Tongue (tissue), 2 donors: ENCODE data around the gene LRRD1. TPM values are rescaled to one million over a fixed set of nuclear protein-coding genes. Genes with fewer than 3 reads are reported as not detected.
A peak's percentile ranks its signal among the peaks of the same experiment; 100 is the strongest.
"Not testable (repeated sequence)": the region's sequence is repeated elsewhere in the genome, so short reads cannot be mapped to it uniquely, and the experiment has no call there.

Experiments used
- DNase-seq: peaks from one replicate; pipeline ENCODE4 v3.0.0-alpha.2; 2015
- total RNA-seq: library from RNA; depleted of rRNA; stranded (reverse); fragments of >200 nt; gene quantifications from one replicate; pipeline ENCODE4 v1.2.3, GENCODE V29; 2014

LRRD1 gene
- total RNA-seq = 0.21 TPM

- DNase-seq = peak; percentile 91
Observed at GRCh38 chr7:92178928-92179924, at the start of gene LRRD1. Gene LRRD1, minus strand, starts transcription at chr7:92179142. Its CDS starts 13,940 bp downstream, at chr7:92165202.

DNA sequence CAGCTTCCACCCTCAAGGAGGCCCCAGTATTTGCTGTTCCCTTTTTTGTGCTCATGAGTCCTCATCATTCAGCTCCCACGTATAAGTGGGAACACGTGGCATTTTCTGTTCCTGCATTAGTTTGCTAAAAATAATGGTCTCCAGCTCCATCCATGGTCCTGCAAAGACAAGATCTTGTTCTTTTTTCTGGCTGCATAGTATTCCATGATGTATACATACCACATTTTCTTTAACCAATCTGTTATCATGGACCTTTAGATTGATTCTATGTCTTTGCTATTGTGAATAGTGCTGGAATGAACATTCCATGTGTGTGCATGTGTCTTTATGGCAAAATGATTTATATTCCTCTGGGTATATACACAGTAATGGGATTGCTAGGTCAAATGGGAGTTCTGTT, 49.8 kb upstream of the LRRD1 start:
- no peak for DNase-seq

GRCh38 chr7:92228100-92228499, 49.2 kb upstream of the LRRD1 start:
- no peak for DNase-seq

DNA sequence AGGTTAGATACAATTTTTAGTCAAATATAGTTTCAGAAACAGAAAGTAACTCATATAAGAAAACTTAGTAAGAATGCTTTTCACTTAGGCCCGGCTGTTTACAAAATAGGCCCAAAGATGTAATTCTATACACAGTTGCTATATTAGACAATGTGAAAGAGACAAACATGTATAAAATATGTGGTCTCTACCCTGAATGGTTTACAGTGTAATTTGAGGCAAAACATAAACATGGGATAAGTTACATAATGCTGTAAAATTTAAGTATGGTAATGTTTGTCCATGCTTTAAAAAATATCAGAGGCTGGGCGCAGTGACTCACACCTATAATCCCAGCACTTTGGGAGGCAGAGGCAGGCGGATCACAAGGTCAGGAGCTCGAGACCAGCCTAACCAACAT, 48.0 kb upstream of the LRRD1 start:
- DNase-seq = no peak

DNA sequence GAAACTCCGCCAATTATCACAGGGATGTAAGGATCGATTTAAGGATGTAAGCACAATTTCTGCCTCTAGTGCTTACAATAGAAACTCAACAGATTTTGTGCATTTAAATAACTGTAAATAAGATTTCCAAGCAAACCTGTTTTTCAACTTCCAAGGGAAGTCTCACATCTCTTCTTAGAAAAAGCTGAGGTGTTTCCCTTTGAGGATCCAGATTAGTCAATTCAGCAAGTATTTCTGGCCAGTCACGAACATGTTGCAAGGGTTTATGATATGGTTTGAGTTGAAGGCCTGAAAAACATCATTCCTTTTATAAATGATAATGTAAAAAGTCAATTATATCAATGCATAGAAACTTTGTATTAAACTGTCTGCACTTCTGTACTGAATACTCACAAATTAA, 42.8 kb upstream of the LRRD1 start:
- DNase-seq = peak; percentile 16

GRCh38 chr7:92206672-92207071, 27.7 kb upstream of the LRRD1 start:
- no peak for DNase-seq

- no peak for DNase-seq
Observed at GRCh38 chr7:92205987-92206386, 27.0 kb upstream of the LRRD1 start.

DNA sequence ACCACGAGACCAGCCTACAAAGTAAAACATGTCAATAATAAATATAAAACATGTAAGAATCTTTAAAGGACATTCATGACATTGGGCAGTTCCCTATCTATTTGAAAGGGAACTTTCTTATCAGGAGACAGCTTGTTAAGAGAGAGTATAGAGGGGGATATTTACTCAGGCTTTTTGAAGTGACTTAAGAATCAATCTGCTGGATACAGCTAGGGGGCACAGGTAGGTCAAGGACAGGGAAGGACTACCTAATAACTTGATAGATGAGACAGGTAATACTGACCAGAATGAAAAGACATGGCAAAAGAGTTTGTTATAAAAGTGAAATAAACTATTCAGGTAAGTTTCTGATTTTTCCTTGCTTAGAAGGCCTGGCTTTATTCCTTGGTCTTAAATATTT, 21.8 kb upstream of the LRRD1 start:
- no peak for DNase-seq

DNA sequence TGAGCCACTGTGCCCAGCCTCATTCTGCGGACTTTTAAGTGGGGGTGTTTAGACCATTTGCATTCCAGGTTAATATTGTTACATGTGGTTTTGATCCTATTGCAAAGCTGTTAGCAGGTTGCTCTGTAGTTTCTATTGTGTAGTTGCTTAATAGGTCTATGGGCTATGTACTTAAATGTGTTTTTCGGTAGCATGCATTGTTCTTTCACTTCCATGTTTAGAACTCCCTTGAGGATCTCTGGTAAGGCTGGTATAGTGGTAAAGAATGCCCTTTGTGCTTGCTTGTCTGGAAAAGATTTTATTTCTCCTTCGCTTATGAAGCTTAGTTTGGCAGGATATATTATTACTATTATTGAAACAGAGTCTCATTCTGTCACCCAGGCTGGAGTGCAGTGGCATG, 13.4 kb upstream of the LRRD1 start:
- DNase-seq = no peak

GRCh38 chr7:92189246-92189645, 10.3 kb upstream of the LRRD1 start:
- not testable (repeated sequence) for DNase-seq

DNA sequence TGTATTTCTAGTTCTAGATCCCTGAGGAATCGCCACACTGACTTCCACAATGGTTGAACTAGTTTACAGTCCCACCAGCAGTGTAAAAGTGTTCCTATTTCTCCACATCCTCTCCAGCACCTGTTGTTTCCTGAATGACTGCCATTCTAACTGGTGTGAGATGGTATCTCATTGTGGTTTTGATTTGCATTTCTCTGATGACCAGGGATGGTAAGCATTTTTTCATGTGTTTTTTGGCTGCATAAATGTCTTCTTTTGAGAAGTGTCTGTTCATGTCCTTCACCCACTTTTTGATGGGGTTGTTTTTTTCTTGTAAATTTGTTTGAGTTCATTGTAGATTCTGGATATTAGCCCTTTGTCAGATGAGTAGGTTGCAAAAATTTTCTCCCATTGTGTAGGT, 5.4 kb upstream of the LRRD1 start:
- not testable (repeated sequence) for DNase-seq

- no peak for DNase-seq
Observed at GRCh38 chr7:92177362-92177761, 1.6 kb downstream of the LRRD1 start.

- DNase-seq = not testable (repeated sequence)
Observed at GRCh38 chr7:92169529-92169928, 9.4 kb downstream of the LRRD1 start.

GRCh38 chr7:92161271-92161670, 17.7 kb downstream of the LRRD1 start:
- DNase-seq = no peak

GRCh38 chr7:92158660-92159575, 20.0 kb downstream of the LRRD1 start:
- DNase-seq = no peak

DNA sequence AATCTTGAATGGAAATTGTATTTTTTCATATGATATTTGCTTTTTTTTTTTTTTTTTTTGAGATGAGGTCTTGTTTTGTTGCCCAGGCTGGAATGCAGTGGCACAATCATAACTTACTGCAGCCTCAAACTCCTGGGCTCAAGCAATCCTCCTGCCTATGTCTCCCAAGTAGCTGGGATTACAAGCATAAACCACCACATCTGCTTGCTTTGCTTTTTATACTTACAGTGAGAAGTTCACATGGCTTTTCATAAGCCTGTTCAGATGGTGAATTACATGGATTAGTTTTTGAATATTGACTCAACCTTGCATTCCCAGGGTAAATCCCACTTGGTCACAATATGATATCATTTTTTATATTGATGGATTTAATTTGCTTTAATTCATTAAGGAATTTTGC, 22.0 kb downstream of the LRRD1 start:
- DNase-seq = peak; percentile 26

DNA sequence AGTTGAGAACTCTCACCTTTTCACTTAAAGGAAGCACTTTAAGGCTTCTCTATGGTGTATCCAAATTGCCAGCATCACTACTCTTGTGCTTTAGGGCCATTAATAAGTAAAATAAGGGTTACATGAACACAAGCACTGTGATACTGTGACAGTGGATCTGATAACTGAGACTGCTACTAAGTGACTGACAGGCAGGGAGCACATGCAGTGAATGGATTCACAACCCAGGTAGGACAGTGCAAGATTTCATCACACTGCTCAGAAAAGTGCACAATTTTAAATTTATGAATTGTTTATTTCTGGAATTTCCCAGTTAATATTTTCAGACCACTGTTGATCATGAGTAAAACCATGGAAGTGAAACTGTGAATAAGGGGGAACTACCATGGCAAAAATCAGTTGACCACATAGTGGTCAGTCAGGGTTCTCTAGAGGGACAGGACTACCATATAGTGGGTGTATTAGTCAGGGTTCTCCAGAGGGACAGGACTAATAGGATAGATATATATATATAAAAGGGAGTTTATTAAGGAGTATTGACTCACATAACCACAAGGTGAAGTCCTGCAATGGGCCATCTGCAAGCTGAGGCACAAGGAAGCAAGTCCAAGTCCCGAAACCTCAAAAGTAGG, 23.7 kb downstream of the LRRD1 start:
- no peak for DNase-seq

DNA sequence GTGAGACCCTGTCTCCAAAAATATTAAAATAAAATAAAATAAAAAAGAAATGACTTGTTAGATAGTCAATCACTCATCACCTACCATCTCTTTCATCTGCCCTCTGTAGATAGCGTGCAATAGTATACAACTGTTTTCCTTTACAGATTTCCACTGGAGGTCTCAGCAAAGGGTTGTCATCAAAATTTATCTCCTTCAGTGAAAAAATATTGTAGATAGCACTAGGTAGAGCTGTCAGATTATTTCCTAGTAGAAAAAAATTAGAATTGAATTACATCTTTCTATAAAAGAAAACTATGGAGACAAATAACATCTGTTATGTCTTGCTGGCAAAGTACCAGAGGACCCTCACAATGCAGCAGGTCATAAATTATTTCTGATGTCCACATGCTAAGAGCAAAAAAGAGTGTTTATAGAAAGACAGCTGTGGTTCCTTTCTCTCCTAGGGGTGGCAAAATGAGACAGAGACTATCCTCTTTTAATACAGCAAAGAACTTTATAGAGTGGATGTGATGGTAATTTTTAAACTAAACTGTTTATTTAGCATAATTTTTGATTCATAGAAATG, 28.4 kb downstream of the LRRD1 start:
- peak; percentile 32 for DNase-seq

GRCh38 chr7:92149736-92150239, 29.2 kb downstream of the LRRD1 start:
- no peak for DNase-seq

DNA sequence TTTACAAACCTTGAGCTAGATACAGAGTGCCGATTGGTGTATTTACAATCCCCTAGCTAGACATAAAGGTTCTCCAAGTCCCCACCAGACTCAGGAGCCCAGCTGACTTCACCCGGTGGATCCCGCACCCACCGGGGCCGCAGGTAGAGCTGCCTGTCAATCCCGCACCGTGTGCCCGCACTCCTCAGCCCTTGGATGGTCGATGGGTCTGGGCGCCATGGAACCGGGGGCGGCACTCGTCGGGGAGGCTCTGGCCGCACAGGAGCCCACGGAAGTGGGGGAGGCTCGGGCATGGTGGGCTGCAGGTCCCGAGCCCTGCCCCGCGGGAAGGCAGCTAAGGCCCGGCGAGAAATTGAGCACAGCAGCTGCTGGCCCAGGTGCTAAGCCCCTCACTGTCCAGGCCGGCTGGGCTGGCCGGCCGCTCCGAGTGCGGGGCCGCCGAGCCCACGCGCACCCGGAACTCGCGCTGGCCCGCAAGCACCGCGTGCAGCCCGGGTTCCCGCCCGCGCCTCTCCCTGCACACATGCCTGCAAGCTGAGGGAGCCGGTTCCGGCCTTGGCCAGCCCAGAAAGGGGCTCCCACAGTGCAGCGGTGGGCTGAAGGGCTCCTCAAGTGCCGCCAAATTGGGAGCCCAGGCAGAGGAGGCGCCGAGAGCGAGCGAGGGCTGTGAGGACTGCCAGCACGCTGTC, 35.6 kb downstream of the LRRD1 start:
- not testable (repeated sequence) for DNase-seq

GRCh38 chr7:92142791-92143190, 36.2 kb downstream of the LRRD1 start:
- not testable (repeated sequence) for DNase-seq
